ENCODE results near the gene CEP72. TPM values are rescaled to one million over a fixed set of nuclear protein-coding genes. Genes with fewer than 3 reads are reported as not detected.

CEP72 gene
- total RNA-seq, 1 donor from 2014 or later = 5.2 TPM

GRCh38 chr5:610744-611730 is 1.1 kb upstream of the CEP72 start:
- Histone ChIP-seq H3K36me3 (ENCODE audit: control insufficient read depth in 3 of 3, insufficient read depth in 3 of 3, low read length in 3 of 3) (no peaks in the 10 kb centered on the region), H3K4me1 (ENCODE audit: control insufficient read depth in 3 of 3, insufficient read depth in 3 of 3, low read length in 3 of 3) (peaks cover 5 to 15% (median 8%) of the 10 kb centered on the region in 3 donors), H3K27ac (ENCODE audit: low read depth, low read length) (no peak overlapping the region), H3K9me3 (ENCODE audit: control insufficient read depth in 3 of 3, low read length in 3 of 3) (no peaks in the 10 kb centered on the region), H3K27me3 (ENCODE audit: control insufficient read depth in 3 of 3, insufficient read depth in 3 of 3, low read length in 3 of 3) (peaks cover 6 to 18% (median 9%) of the 10 kb centered on the region in 3 donors), H3K9ac (ENCODE audit: low read depth in 1 of 3, low read length in 3 of 3) (peak overlapping the region in 2 of 3 donors; percentile 32 to 60), H3K4me3 (ENCODE audit: low read length in 3 of 3) (peak overlapping the region; percentile 67 to 77 (median 72))

- H3K4me3 ChIP-seq (ENCODE audit: low read length in 3 of 3) = peak overlapping the region; percentile 71 to 89 (median 79)
- no peaks in the 10 kb centered on the region for H3K9me3 ChIP-seq (ENCODE audit: control insufficient read depth in 3 of 3, low read length in 3 of 3)
- H3K36me3 ChIP-seq (ENCODE audit: control insufficient read depth in 3 of 3, insufficient read depth in 3 of 3, low read length in 3 of 3) = no peaks in the 10 kb centered on the region
- H3K4me1 ChIP-seq (ENCODE audit: control insufficient read depth in 3 of 3, insufficient read depth in 3 of 3, low read length in 3 of 3) = peaks cover 5 to 15% (median 8%) of the 10 kb centered on the region in 3 donors
- H3K27me3 ChIP-seq (ENCODE audit: control insufficient read depth in 3 of 3, insufficient read depth in 3 of 3, low read length in 3 of 3) = peaks cover 0 to 6% (median under 1%) of the 10 kb centered on the region in 3 donors
- no peak overlapping the region for H3K27ac ChIP-seq (ENCODE audit: low read depth, low read length)
- H3K9ac ChIP-seq (ENCODE audit: low read depth in 1 of 3, low read length in 3 of 3) = peak overlapping the region; percentile 72 to 79 (median 74)
Measured at GRCh38 chr5:612498-613424, 621 bp downstream of the CEP72 start.

- no peaks in the 10 kb centered on the region for H3K27me3 ChIP-seq (ENCODE audit: control insufficient read depth in 3 of 3, insufficient read depth in 3 of 3, low read length in 3 of 3)
- H3K9me3 ChIP-seq (ENCODE audit: control insufficient read depth in 3 of 3, low read length in 3 of 3) = no peaks in the 10 kb centered on the region
Measured at GRCh38 chr5:616484-617039, 4.4 kb downstream of the CEP72 start.

GRCh38 chr5:617896-618295 is 5.8 kb downstream of the CEP72 start:
- H3K4me1 ChIP-seq (ENCODE audit: control insufficient read depth in 3 of 3, insufficient read depth in 3 of 3, low read length in 3 of 3) = peaks cover under 1 to 2% (median 2%) of the 10 kb centered on the region in 3 donors
- no peak overlapping the region for H3K9ac ChIP-seq (ENCODE audit: low read depth in 1 of 3, low read length in 3 of 3)
- no peaks in the 10 kb centered on the region for H3K27me3 ChIP-seq (ENCODE audit: control insufficient read depth in 3 of 3, insufficient read depth in 3 of 3, low read length in 3 of 3)
- H3K36me3 ChIP-seq (ENCODE audit: control insufficient read depth in 3 of 3, insufficient read depth in 3 of 3, low read length in 3 of 3) = peaks cover 17 to 19% (median 18%) of the 10 kb centered on the region in 3 donors
- no peak overlapping the region for H3K4me3 ChIP-seq (ENCODE audit: low read length in 3 of 3)
- no peak overlapping the region for H3K27ac ChIP-seq (ENCODE audit: low read depth, low read length)
- no peaks in the 10 kb centered on the region for H3K9me3 ChIP-seq (ENCODE audit: control insufficient read depth in 3 of 3, low read length in 3 of 3)

More at GRCh38 chr5:616484-617039, 4.4 kb downstream of the CEP72 start:
- Histone ChIP-seq H3K9ac (ENCODE audit: low read depth in 1 of 3, low read length in 3 of 3) (no peak overlapping the region), H3K4me1 (ENCODE audit: control insufficient read depth in 3 of 3, insufficient read depth in 3 of 3, low read length in 3 of 3) (peaks cover 5 to 7% (median 6%) of the 10 kb centered on the region in 3 donors), H3K27ac (ENCODE audit: low read depth, low read length) (no peak overlapping the region), H3K36me3 (ENCODE audit: control insufficient read depth in 3 of 3, insufficient read depth in 3 of 3, low read length in 3 of 3) (peaks cover 17 to 19% (median 18%) of the 10 kb centered on the region in 3 donors), H3K4me3 (ENCODE audit: low read length in 3 of 3) (no peak overlapping the region)

GRCh38 chr5:618450-618849 is 6.3 kb downstream of the CEP72 start:
- H3K4me3 ChIP-seq (ENCODE audit: low read length in 3 of 3) = no peak overlapping the region
- no peaks in the 10 kb centered on the region for H3K27me3 ChIP-seq (ENCODE audit: control insufficient read depth in 3 of 3, insufficient read depth in 3 of 3, low read length in 3 of 3)
- H3K4me1 ChIP-seq (ENCODE audit: control insufficient read depth in 3 of 3, insufficient read depth in 3 of 3, low read length in 3 of 3) = no peaks in the 10 kb centered on the region

GRCh38 chr5:619444-619843 is 7.3 kb downstream of the CEP72 start:
- peaks cover 17 to 20% (median 19%) of the 10 kb centered on the region in 3 donors for H3K36me3 ChIP-seq (ENCODE audit: control insufficient read depth in 3 of 3, insufficient read depth in 3 of 3, low read length in 3 of 3)
- no peak overlapping the region for H3K4me3 ChIP-seq (ENCODE audit: low read length in 3 of 3)
- no peaks in the 10 kb centered on the region for H3K4me1 ChIP-seq (ENCODE audit: control insufficient read depth in 3 of 3, insufficient read depth in 3 of 3, low read length in 3 of 3)
- H3K27me3 ChIP-seq (ENCODE audit: control insufficient read depth in 3 of 3, insufficient read depth in 3 of 3, low read length in 3 of 3) = no peaks in the 10 kb centered on the region
- no peak overlapping the region for H3K27ac ChIP-seq (ENCODE audit: low read depth, low read length)
- no peaks in the 10 kb centered on the region for H3K9me3 ChIP-seq (ENCODE audit: control insufficient read depth in 3 of 3, low read length in 3 of 3)
- no peak overlapping the region for H3K9ac ChIP-seq (ENCODE audit: low read depth in 1 of 3, low read length in 3 of 3)

More at GRCh38 chr5:618450-618849, 6.3 kb downstream of the CEP72 start:
- H3K27ac ChIP-seq (ENCODE audit: low read depth, low read length) = no peak overlapping the region
- H3K9me3 ChIP-seq (ENCODE audit: control insufficient read depth in 3 of 3, low read length in 3 of 3) = no peaks in the 10 kb centered on the region
- H3K36me3 ChIP-seq (ENCODE audit: control insufficient read depth in 3 of 3, insufficient read depth in 3 of 3, low read length in 3 of 3) = peaks cover 17 to 19% (median 18%) of the 10 kb centered on the region in 3 donors
- no peak overlapping the region for H3K9ac ChIP-seq (ENCODE audit: low read depth in 1 of 3, low read length in 3 of 3)

GRCh38 chr5:620152-620551 is 8.0 kb downstream of the CEP72 start:
- no peak overlapping the region for H3K27ac ChIP-seq (ENCODE audit: low read depth, low read length)
- no peak overlapping the region for H3K9ac ChIP-seq (ENCODE audit: low read depth in 1 of 3, low read length in 3 of 3)
- H3K9me3 ChIP-seq (ENCODE audit: control insufficient read depth in 3 of 3, low read length in 3 of 3) = no peaks in the 10 kb centered on the region
- no peaks in the 10 kb centered on the region for H3K4me1 ChIP-seq (ENCODE audit: control insufficient read depth in 3 of 3, insufficient read depth in 3 of 3, low read length in 3 of 3)
- H3K4me3 ChIP-seq (ENCODE audit: low read length in 3 of 3) = no peak overlapping the region
- no peaks in the 10 kb centered on the region for H3K27me3 ChIP-seq (ENCODE audit: control insufficient read depth in 3 of 3, insufficient read depth in 3 of 3, low read length in 3 of 3)
- peaks cover 17 to 24% (median 23%) of the 10 kb centered on the region in 3 donors for H3K36me3 ChIP-seq (ENCODE audit: control insufficient read depth in 3 of 3, insufficient read depth in 3 of 3, low read length in 3 of 3)

- peaks cover 17 to 28% (median 24%) of the 10 kb centered on the region in 3 donors for H3K36me3 ChIP-seq (ENCODE audit: control insufficient read depth in 3 of 3, insufficient read depth in 3 of 3, low read length in 3 of 3)
- H3K9ac ChIP-seq (ENCODE audit: low read depth in 1 of 3, low read length in 3 of 3) = no peak overlapping the region
- H3K4me1 ChIP-seq (ENCODE audit: control insufficient read depth in 3 of 3, insufficient read depth in 3 of 3, low read length in 3 of 3) = no peaks in the 10 kb centered on the region
Measured at GRCh38 chr5:620586-621180, 8.5 kb downstream of the CEP72 start.

GRCh38 chr5:621341-621761 is 9.2 kb downstream of the CEP72 start:
- Histone ChIP-seq H3K9ac (ENCODE audit: low read depth in 1 of 3, low read length in 3 of 3) (no peak overlapping the region), H3K27ac (ENCODE audit: low read depth, low read length) (no peak overlapping the region), H3K36me3 (ENCODE audit: control insufficient read depth in 3 of 3, insufficient read depth in 3 of 3, low read length in 3 of 3) (peaks cover 17 to 29% (median 24%) of the 10 kb centered on the region in 3 donors)

More at GRCh38 chr5:620586-621180, 8.5 kb downstream of the CEP72 start:
- Histone ChIP-seq H3K27me3 (ENCODE audit: control insufficient read depth in 3 of 3, insufficient read depth in 3 of 3, low read length in 3 of 3) (no peaks in the 10 kb centered on the region), H3K27ac (ENCODE audit: low read depth, low read length) (no peak overlapping the region), H3K4me3 (ENCODE audit: low read length in 3 of 3) (no peak overlapping the region), H3K9me3 (ENCODE audit: control insufficient read depth in 3 of 3, low read length in 3 of 3) (no peaks in the 10 kb centered on the region)

More at GRCh38 chr5:621341-621761, 9.2 kb downstream of the CEP72 start:
- Histone ChIP-seq H3K4me3 (ENCODE audit: low read length in 3 of 3) (no peak overlapping the region), H3K27me3 (ENCODE audit: control insufficient read depth in 3 of 3, insufficient read depth in 3 of 3, low read length in 3 of 3) (no peaks in the 10 kb centered on the region), H3K4me1 (ENCODE audit: control insufficient read depth in 3 of 3, insufficient read depth in 3 of 3, low read length in 3 of 3) (no peaks in the 10 kb centered on the region), H3K9me3 (ENCODE audit: control insufficient read depth in 3 of 3, low read length in 3 of 3) (no peaks in the 10 kb centered on the region)
